GM18870 (cell line): Measurements from ENCODE around the gene CHMP3.

ENCODE experiments used
- ATAC-seq: cut with Tn5 transposase; IDR thresholded peaks from one replicate; pipeline ENCODE4 v1.9.1; 2021; ENCODE audit warnings: moderate library complexity; ENCODE audit not compliant: unreplicated experiment

Gene CHMP3

DNA sequence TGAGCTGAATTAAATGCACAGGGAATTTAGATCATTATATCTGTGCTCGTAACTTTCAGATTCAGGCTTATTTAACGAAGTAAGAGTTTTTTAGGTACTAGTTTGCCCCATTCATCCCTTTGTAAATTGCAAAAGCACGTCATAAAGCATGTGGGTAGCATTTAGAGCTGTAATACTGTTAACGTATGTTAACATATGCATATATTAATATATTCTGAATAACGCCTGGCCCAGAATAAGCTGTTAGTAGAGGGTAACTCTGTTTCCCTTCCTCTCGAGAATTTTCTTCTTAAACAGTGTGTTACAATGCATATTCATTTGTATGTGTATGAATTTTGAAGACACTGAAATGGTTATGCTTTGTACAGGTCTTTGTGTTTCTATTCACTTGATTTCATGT, 91.6 kb downstream of the CHMP3 start:
- no peak for ATAC-seq

GRCh38 chr2:86470890-86471289, 92.4 kb downstream of the CHMP3 start:
- ATAC-seq, result no peak

- ATAC-seq, result no peak
Observed at GRCh38 chr2:86468162-86469033, 94.8 kb downstream of the CHMP3 start.

DNA sequence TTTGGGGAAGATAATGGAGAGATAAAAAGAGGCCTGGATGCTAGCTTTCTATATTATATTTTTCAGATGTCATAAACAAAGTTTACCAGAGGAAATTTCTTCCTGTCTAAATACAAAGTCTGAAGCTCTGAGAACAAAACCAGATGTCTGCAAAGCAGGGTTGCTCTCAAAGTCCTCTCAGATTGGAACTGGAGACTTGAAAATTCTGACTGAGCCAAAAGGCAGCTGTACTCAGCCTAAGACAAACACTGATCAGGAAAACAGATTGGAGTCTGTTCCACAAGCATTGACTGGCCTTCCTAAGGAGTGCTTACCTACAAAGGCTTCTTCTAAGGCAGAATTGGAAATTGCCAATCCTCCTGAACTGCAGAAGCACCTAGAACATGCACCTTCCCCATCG, 96.9 kb downstream of the CHMP3 start:
- no peak for ATAC-seq

GRCh38 chr2:86464652-86465051, 98.6 kb downstream of the CHMP3 start:
- ATAC-seq, result no peak

DNA sequence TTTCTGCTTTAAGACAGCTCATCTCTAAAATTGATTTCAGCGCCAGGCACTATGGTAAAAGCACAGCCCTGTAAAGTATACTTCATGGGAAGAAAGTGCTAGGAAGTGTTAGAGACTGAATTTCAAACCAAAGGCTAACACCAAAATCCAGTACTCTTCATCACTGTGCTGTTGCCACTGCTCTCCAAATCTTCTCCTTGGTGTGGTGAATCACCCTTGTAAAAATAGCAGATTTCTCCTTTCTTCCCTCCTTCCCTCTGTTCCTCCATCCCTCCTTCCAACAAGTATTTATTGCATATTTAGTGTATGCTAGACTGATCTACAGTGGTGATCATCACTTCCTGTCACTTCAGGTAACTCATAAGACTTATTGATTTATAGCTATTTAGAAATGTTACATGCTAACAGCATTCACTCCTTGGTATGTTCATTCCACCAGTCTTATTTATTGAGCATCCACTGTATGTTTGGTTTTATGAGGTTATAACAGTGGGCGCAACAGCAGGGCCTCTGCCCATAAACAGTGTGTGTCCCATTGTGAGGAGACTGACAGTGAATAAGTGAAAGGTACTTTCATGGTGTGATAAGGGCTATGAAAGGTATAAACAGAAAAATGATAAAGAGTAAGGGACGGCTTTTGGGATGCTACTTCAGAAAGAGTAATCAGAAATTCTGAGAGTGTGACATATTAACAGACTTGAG, 102.0 kb downstream of the CHMP3 start:
- ATAC-seq, result no peak

DNA sequence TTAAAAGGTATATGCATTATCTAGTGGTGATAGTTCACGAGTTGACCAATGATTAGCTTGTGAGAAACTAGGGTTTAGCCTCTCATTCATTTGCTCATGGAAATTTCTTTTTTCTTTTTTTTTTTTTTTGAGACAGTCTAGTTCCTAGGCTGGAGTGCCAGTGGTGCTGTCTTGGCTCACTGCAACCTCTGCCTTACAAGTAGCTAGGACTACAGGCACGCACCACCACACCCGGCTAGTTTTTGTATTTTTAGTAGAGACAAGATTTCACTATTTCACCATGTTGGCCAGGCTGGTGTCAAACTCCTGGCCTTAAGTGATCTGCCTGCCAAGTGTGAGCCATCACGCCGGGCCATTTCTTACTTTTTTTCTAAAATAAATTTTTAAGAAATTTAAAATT, 108.1 kb downstream of the CHMP3 start:
- no peak for ATAC-seq

DNA sequence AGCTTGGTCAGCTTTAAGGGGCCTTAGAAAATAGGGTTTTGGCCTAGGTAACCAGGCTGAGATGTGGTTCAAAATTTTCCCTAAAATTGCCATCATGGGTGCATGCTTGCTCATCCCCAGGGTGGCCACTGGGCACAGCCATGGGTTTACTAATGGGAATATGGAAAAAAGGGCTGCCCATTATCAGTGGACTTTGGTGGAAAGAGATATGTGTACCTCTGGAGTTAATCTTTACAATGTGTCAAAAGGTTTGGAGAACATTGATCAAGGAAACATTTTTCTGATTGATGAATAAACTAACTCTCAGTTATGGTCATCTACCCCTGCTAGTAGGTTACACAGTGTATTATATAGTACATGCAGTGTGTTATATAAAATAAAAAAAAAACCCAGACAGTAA, 109.0 kb downstream of the CHMP3 start:
- ATAC-seq, result no peak

DNA sequence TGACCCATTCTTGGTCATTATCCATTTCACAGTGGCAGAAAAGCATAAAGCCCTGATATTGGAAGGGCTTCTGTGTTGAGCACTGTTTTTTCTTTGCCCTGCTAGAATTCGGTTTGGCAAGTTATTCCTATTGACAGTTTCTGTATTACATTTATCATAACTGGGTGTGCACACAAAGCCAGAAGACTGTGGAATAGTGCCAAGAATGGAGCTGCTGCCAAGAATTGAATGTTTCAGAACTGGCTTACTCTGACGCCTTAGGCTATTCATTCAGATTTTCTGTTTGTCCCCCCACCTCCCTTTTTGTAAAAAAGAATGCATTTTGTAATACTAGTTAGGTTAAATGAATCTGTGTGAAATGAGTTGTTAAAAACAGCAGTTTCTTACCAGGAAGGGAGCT, 109.4 kb downstream of the CHMP3 start:
- no peak for ATAC-seq
